Spleen (tissue), 11 donors: ENCODE measurements around the gene ELAVL2. TPM values are rescaled to one million over a fixed set of nuclear protein-coding genes. Genes with fewer than 3 reads are reported as not detected.

Experiments used
- DNase-seq: peaks from one replicate; pipeline ENCODE4 v3.0.0-alpha.2; 2020
- H3K27ac ChIP-seq, 8 donors: fragments of 200-600 bp; sonication (generic) in 7 of 8; 1 replicate in 4 of 8; 2 replicates in 4 of 8; pipeline versions ENCODE4 v1.5.0 to v1.8.0; 2016 to 2021; ENCODE audit warnings: inconsistent platforms in 4 of 8, mild to moderate bottlenecking in 4 of 8, moderate library complexity in 1 of 8
- H3K27me3 ChIP-seq, 7 donors: fragments of 200-600 bp; sonication (generic) in 6 of 7; replicated peaks in 1 of 7; 1 replicate in 4 of 7; 2 replicates in 3 of 7; pipeline versions ENCODE4 v1.5.0 to v1.8.0; 2016 to 2021; ENCODE audit warnings: inconsistent platforms in 3 of 7, mild to moderate bottlenecking in 1 of 7
- H3K36me3 ChIP-seq, 6 donors: fragments of 200-600 bp; sonication (generic) in 5 of 6; 1 replicate in 4 of 6; 2 replicates in 2 of 6; pipeline versions ENCODE4 v1.5.0 to v1.8.0; 2016 to 2021; ENCODE audit warnings: inconsistent platforms in 2 of 6
- H3K4me1 ChIP-seq, 6 donors: fragments of 200-600 bp; sonication (generic) in 5 of 6; 1 replicate in 3 of 6; 2 replicates in 3 of 6; pipeline versions ENCODE4 v1.5.0 to v1.8.0; 2016 to 2021; ENCODE audit warnings: inconsistent platforms in 3 of 6
- H3K4me3 ChIP-seq, 8 donors: fragments of 200-600 bp; sonication (generic) in 7 of 8; 1 replicate in 4 of 8; 2 replicates in 4 of 8; pipeline versions ENCODE4 v1.5.0 to v1.8.0; 2016 to 2021; ENCODE audit warnings: inconsistent platforms in 4 of 8, mild to moderate bottlenecking in 4 of 8, moderate library complexity in 2 of 8
- H3K9me3 ChIP-seq, 8 donors: fragments of 200-600 bp; sonication (generic) in 7 of 8; 1 replicate in 4 of 8; 2 replicates in 4 of 8; pipeline versions ENCODE4 v1.5.0 to v1.8.0; 2016 to 2021; ENCODE audit warnings: inconsistent platforms in 4 of 8
- CTCF ChIP-seq, 11 experiments: fragments of 200-600 bp in 7 of 11; fragments of 450-650 bp in 4 of 11; sonication (generic) in 4 of 11; IDR thresholded peaks in 8 of 11; conservative IDR thresholded peaks in 3 of 11; 1 replicate in 7 of 11; 2 replicates in 4 of 11; pipeline versions ENCODE4 v1.4.0 to v1.8.0; 2016 to 2021; ENCODE audit warnings: antibody characterized with exemption in 11 of 11, inconsistent platforms in 4 of 11, mild to moderate bottlenecking in 1 of 11
- POLR2A ChIP-seq, 3 donors: fragments of 450-650 bp; IDR thresholded peaks; one replicate each; pipeline ENCODE4 v1.5.1; 2017; ENCODE audit warnings: antibody characterized with exemption in 3 of 3, mild to moderate bottlenecking in 1 of 3
- POLR2AphosphoS5 ChIP-seq, 3 donors: sonication (generic); formaldehyde crosslinking; IDR thresholded peaks; one replicate each; pipeline ENCODE4 v1.5.1; 2017; ENCODE audit warnings: antibody characterized with exemption in 3 of 3
- WGBS, 5 donors: extraction: QIAGEN DNeasy Blood & Tissue Kit in 3 of 5; methylation state at CpG; one replicate each; pipeline versions ENCODE4 v1.1.5 to v1.1.7; 2013 to 2018; 5-methylcytosine and 5-hydroxymethylcytosine counted together
- intact Hi-C: fragments of 100-400 bp; cut with DNase I; formaldehyde crosslinking; loops from one replicate; pipeline ENCODE4 v1.15.0; 2023; ENCODE audit warnings: low total_unique reads
- polyA plus RNA-seq, 3 donors: library from polyadenylated mRNA; stranded (reverse); fragments of 200-250 nt; gene quantifications; one replicate each; pipeline ENCODE4 v1.2.1, GENCODE V29; 2013
- total RNA-seq, 7 donors: library from RNA; depleted of rRNA in 3 of 7; stranded (reverse); fragments of >200 nt in 3 of 7; fragmentation: NEBNext Ultra II Directional in 4 of 7; extraction: Animal tissue kit (Norgen Biotek cat#: 25700) in 4 of 7; gene quantifications; one replicate each; pipeline versions ENCODE4 v1.1.0 to v1.2.1, GENCODE V29; 2016 to 2021
- donor health status: healthy with polysubstance abuse.
- donor health status: DM: no; HTN: no; CAD: no; lungs with moderate emphysema.
- donor health status: DM: no; HTN: no; CAD: no.
- donor health status: Bipolar disorder and iron deficiency.
- donor health status: healthy.
- donor health status: DM: no; HTN: no; CAD: no.
- donor health status: DM: yes; HTN: yes; CAD: no.

Gene ELAVL2
- total and polyA plus RNA-seq, 10 donors, result 0.02 to 0.12 (median 0.03) TPM; not detected in 7

GRCh38 chr9:23746317-23746716 lies 79.7 kb downstream of the ELAVL2 start:
- Histone ChIP-seq H3K36me3 (no peaks in the 10 kb centered on the region), H3K4me1 (no peaks in the 10 kb centered on the region), H3K27me3 (no peaks in the 10 kb centered on the region), H3K27ac (no peak overlapping the region), H3K4me3 (no peak overlapping the region), H3K9me3 (no peaks in the 10 kb centered on the region)
- no peak for DNase-seq
- 37 to 49% (median 42%) methylated on average over 2 of the region's 2 CpGs for WGBS, 5 donors
- TF ChIP-seq POLR2A (IDR thresholded peaks at IDR 0.05), result no peak
- no peak for TF ChIP-seq CTCF (IDR thresholded peaks at IDR 0.05 in 8 of 11, conservative IDR thresholded peaks at IDR 0.05 in 3 of 11)
- TF ChIP-seq POLR2AphosphoS5 (IDR thresholded peaks at IDR 0.05), result no peak
- intact Hi-C loops, result no loop called here

GRCh38 chr9:23743036-23743435 lies 83.0 kb downstream of the ELAVL2 start:
- TF ChIP-seq CTCF (IDR thresholded peaks at IDR 0.05 in 8 of 11, conservative IDR thresholded peaks at IDR 0.05 in 3 of 11) (no peak), POLR2A (IDR thresholded peaks at IDR 0.05) (no peak), POLR2AphosphoS5 (IDR thresholded peaks at IDR 0.05) (no peak)
- intact Hi-C loops, result no loop called here

GRCh38 chr9:23741351-23741750 lies 84.7 kb downstream of the ELAVL2 start:
- intact Hi-C loops, result no loop called here
- Histone ChIP-seq H3K4me3 (no peak overlapping the region), H3K36me3 (no peaks in the 10 kb centered on the region), H3K4me1 (no peaks in the 10 kb centered on the region), H3K27me3 (no peaks in the 10 kb centered on the region), H3K9me3 (no peaks in the 10 kb centered on the region), H3K27ac (no peak overlapping the region)
- no peak for DNase-seq
- TF ChIP-seq POLR2AphosphoS5 (IDR thresholded peaks at IDR 0.05), result no peak
- TF ChIP-seq CTCF (IDR thresholded peaks at IDR 0.05 in 8 of 11, conservative IDR thresholded peaks at IDR 0.05 in 3 of 11), result no peak
- no peak for TF ChIP-seq POLR2A (IDR thresholded peaks at IDR 0.05)
- WGBS, 5 donors, result 21 to 42% (median 33%) methylated on average over 1 of the region's 1 CpG

More at GRCh38 chr9:23743036-23743435, 83.0 kb downstream of the ELAVL2 start:
- H3K27ac ChIP-seq, result no peak overlapping the region
- no peak overlapping the region for H3K4me3 ChIP-seq
- DNase-seq, result no peak
- H3K4me1 ChIP-seq, result no peaks in the 10 kb centered on the region
- no peaks in the 10 kb centered on the region for H3K9me3 ChIP-seq
- H3K27me3 ChIP-seq, result no peaks in the 10 kb centered on the region
- WGBS, 5 donors, result 76 to 91% (median 80%) methylated on average over 3 of the region's 3 CpGs
- no peaks in the 10 kb centered on the region for H3K36me3 ChIP-seq

- Histone ChIP-seq H3K9me3 (no peaks in the 10 kb centered on the region), H3K36me3 (no peaks in the 10 kb centered on the region), H3K27me3 (no peaks in the 10 kb centered on the region), H3K4me1 (no peaks in the 10 kb centered on the region), H3K27ac (no peak overlapping the region), H3K4me3 (no peak overlapping the region)
- TF ChIP-seq CTCF (IDR thresholded peaks at IDR 0.05 in 8 of 11, conservative IDR thresholded peaks at IDR 0.05 in 3 of 11) (no peak), POLR2AphosphoS5 (IDR thresholded peaks at IDR 0.05) (no peak), POLR2A (IDR thresholded peaks at IDR 0.05) (no peak)
- DNase-seq, result no peak
- 71 to 88% (median 84%) methylated on average over 2 of the region's 2 CpGs for WGBS, 5 donors
- intact Hi-C loops, result no loop called here
These were observed 85.5 kb downstream of the ELAVL2 start for GRCh38 chr9:23740531-23740930.
